H4 (cell line): ENCODE measurements around the gene RAB3GAP2. TPM values are rescaled to one million over a fixed set of nuclear protein-coding genes. Genes with fewer than 3 reads are reported as not detected.
"Not testable (repeated sequence)": the region's sequence is repeated elsewhere in the genome, so short reads cannot be mapped to it uniquely, and the experiment has no call there.

Source experiments
- DNase-seq: peaks from one replicate; pipeline ENCODE4 v3.0.0-alpha.2; 2015; ENCODE audit warnings: low spot score
- total RNA-seq: library from RNA; depleted of rRNA; stranded (reverse); fragments of >200 nt; shearing (Covaris generic); gene quantifications from 2 replicates; pipeline ENCODE4 v1.2.3, GENCODE V29; 2014; rRNA removed

The RAB3GAP2 gene
- total RNA-seq, 1 experiment from 2014 or later, result 10.6 TPM

GRCh38 chr1:220149742-220150141 lies 122.5 kb downstream of the RAB3GAP2 start:
- DNase-seq, result no peak

- DNase-seq, result no peak
These were observed 128.2 kb downstream of the RAB3GAP2 start for GRCh38 chr1:220144051-220144450.

- DNase-seq, result no peak
These were observed 132.3 kb downstream of the RAB3GAP2 start for GRCh38 chr1:220139966-220140365.

- no peak for DNase-seq
These were observed 135.1 kb downstream of the RAB3GAP2 start for GRCh38 chr1:220137019-220137786.

- no peak for DNase-seq
These were observed 136.5 kb downstream of the RAB3GAP2 start for GRCh38 chr1:220135755-220136154.

- no peak for DNase-seq
These were observed 142.6 kb downstream of the RAB3GAP2 start for GRCh38 chr1:220129479-220130210.

GRCh38 chr1:220127076-220127475 lies 145.2 kb downstream of the RAB3GAP2 start:
- no peak for DNase-seq

GRCh38 chr1:220124542-220124941 lies 147.7 kb downstream of the RAB3GAP2 start:
- no peak for DNase-seq

GRCh38 chr1:220123889-220124288 lies 148.4 kb downstream of the RAB3GAP2 start:
- no peak for DNase-seq

- DNase-seq, result no peak
These were observed 149.2 kb downstream of the RAB3GAP2 start for GRCh38 chr1:220123066-220123465.

- no peak for DNase-seq
These were observed 150.3 kb downstream of the RAB3GAP2 start for GRCh38 chr1:220121791-220122530.

- no peak for DNase-seq
These were observed 153.2 kb downstream of the RAB3GAP2 start for GRCh38 chr1:220119043-220119512.

- DNase-seq, result peak; percentile 21
These were observed 159.0 kb downstream of the RAB3GAP2 start for GRCh38 chr1:220113136-220113695.

- DNase-seq, result not testable (repeated sequence)
These were observed 159.7 kb downstream of the RAB3GAP2 start for GRCh38 chr1:220112600-220112999.

GRCh38 chr1:220110473-220110872 lies 161.8 kb downstream of the RAB3GAP2 start:
- not testable (repeated sequence) for DNase-seq

GRCh38 chr1:220099826-220100225 lies 172.4 kb downstream of the RAB3GAP2 start:
- DNase-seq, result no peak

Other genes starting within 250 kb of the RAB3GAP2 start
- gene EPRS1, start 225.9 kb downstream of the RAB3GAP2 start, total RNA-seq, result 59.3 and 61.5 TPM in 2 replicates
- 16.9 and 24.4 TPM in 2 replicates for gene BPNT1, start 182.7 kb downstream of the RAB3GAP2 start, total RNA-seq
- 84.1 and 95.4 TPM in 2 replicates for gene IARS2, start 178.3 kb downstream of the RAB3GAP2 start, total RNA-seq